ENCODE measurements around the gene CRELD2.

Gene CRELD2

GRCh38 chr22:49914256-49914655 lies 4.2 kb upstream of the CRELD2 start:
- no peak for DNase-seq

GRCh38 chr22:49915610-49916009 lies 2.8 kb upstream of the CRELD2 start:
- DNase-seq, result no peak

GRCh38 chr22:49916831-49917230 lies 1.6 kb upstream of the CRELD2 start:
- DNase-seq, result no peak

GRCh38 chr22:49918911-49919881 lies 762 bp downstream of the CRELD2 start:
- no peak for DNase-seq

DNA sequence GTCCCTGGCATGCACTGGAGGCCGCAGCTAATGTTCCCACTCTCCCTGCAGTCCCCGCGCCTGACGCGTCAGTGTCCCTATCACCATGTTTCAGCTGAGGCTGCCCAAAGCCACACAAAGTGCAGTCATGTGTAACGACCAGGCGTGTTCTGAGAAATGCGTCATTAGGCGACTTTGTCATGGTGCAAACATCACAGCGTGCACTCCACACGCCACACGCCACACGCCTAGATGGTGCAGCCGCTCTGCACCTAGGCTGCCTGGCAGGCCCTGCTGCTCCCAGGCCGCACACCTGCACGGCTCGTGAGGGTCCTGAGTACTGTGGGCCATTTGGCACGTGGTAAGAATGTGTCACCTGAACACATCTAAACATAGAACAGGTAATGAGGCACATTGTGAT lies 2.4 kb downstream of the CRELD2 start:
- DNase-seq, result no peak

- no peak for DNase-seq
Observed at GRCh38 chr22:49921508-49922278, 3.3 kb downstream of the CRELD2 start.

GRCh38 chr22:49922484-49922883 lies 4.0 kb downstream of the CRELD2 start:
- DNase-seq, result no peak

- no peak for DNase-seq
Observed at GRCh38 chr22:49922926-49923325, 4.5 kb downstream of the CRELD2 start.

GRCh38 chr22:49923445-49923844 lies 5.0 kb downstream of the CRELD2 start:
- no peak for DNase-seq

DNA sequence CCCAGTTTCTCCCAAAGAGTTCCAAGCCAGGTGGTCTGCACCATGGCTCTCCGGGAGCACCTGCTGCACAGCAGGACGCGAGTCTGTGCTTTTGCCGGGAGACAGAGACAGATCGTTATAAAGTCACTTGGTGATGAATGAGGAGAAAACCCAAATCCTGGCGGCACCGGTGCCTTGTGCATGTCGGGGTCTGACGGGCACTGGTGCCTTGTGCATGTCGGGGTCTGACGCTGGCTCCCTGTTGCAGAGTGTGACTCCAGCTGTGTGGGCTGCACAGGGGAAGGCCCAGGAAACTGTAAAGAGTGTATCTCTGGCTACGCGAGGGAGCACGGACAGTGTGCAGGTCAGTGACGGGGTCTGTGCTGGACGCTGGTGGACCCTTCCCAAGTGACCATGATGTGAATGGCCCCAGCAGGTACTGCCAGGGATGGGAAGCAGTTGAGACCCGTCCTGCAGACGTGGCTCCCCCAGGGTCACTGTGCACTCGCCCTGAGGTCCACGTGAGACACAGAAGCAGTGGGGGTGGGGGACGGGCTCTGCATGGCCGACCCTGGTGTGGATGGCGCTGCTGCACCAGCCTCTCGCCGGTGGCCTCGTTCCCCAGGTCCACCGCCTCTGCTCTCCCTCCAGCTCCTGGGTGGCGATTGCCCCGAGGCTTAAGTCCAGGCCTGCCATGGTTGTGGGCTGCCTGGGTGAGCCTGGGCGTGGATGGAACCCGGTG lies 5.8 kb downstream of the CRELD2 start:
- no peak for DNase-seq

- peak; percentile 63 for DNase-seq
Observed at GRCh38 chr22:49925525-49926128, 7.2 kb downstream of the CRELD2 start.

DNA sequence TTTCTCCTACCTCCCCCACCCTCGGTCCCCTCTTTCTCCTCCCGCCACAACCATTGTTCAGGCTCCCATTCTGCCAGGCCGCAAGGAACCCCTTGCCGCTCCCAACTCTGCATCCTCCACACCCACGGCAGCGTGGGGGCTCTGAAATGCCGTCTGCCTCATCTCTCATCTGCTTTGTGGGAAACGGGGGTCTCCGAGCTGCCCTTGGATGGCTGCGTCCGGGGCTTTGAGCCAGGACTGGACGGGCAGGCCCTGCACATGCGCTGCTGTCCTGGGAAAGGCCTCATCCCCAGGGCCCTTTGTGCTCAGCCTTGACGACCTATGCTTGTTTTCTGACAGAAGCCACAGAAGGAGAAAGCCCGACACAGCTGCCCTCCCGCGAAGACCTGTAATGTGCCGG lies 8.5 kb downstream of the CRELD2 start:
- no peak for DNase-seq

DNA sequence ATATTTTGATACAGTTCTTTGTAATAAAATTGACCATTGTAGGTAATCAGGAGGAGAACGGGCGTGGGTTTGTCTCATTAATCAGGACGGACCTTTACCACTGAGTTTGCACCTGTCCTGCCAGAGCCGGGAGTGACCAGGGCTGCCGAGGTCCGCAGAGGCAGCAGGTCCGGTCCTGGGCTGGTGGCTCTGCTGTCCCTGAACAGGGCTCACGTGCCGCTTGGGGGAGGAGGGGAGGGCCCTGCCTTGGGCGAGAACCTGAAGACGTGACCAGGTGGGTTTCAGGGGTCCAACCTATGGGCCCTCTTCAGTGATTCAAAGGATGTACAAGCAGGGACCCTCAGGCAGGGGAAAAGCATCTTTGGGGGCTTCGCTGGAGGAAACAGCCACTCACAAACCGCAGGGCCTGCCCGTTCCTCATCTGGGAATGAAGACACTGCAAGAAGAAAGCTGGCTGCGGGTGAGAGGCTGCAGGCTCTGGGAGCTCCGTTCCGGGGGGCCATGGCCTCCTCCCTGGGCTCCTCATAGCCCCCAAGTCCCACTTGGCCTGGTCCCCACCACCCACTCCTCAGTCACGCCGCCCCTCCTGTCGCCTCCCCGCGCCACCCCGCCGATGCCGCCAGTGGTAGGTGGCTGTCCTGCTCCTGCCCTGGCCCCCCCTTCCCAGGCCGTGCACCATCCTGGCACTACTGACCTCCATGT lies 9.2 kb downstream of the CRELD2 start:
- DNase-seq, result no peak

GRCh38 chr22:49928185-49928495 lies 9.7 kb downstream of the CRELD2 start:
- DNase-seq, result no peak

- DNase-seq, result no peak
Observed at GRCh38 chr22:49928555-49929210, 10.2 kb downstream of the CRELD2 start.

DNA sequence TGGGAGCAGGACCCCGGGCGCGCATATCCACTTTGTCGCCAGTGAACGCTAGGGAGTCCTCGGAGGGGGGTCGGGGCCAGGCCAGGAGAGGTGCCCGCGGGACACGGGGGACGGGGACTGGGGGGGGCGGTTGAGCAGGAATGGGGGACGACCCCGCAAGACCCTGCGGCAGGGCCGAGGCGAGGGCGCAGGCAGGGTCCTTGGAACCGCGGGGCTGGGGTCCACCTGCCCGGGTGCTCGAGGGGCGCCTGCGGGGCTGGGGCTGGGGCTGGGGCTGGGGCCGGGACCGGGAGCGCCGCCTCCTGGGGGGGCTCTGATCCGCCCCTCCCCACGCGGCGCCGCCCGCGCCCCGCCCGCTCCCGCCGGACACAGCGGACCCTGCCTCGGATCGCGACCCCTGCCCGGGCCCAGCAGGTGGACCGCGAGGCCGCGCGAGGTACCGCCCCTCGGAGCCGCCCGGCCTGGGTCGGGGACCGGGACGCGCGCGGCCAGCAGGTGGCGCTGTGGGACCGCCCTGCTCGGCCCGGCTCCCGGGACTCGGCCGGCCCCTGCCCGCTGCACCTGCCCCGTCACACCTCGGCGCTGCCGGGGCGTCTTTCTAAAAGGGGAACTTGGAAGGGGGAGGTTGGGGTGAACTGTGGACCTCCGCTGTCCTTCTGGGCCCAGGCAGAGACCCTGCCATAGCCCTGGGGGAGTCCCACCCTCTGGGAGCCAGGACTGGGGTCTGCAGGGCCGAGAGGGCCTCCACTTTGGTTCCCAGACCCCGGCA lies 11.0 kb downstream of the CRELD2 start:
- peak; percentile 65 for DNase-seq

- no peak for DNase-seq
Observed at GRCh38 chr22:49929994-49930575, 11.7 kb downstream of the CRELD2 start.

GRCh38 chr22:49930596-49931412 lies 12.4 kb downstream of the CRELD2 start:
- DNase-seq, result peak; percentile 85
